K562 (cell line): Measurements from ENCODE around the gene EVA1B. TPM values are rescaled to one million over a fixed set of nuclear protein-coding genes. Genes with fewer than 3 reads are reported as not detected.

Experiments
- ADNP ChIP-seq: fragments of 200-800 bp; sonication (Bioruptor generic); IDR thresholded peaks from 2 replicates; pipeline ENCODE4 v1.6.1; 2016; ENCODE audit warnings: missing genetic modification characterization, missing compliant biosample characterization
- BCL6 ChIP-seq: fragments of 250-450 bp; sonication (Bioruptor Pico); IDR thresholded peaks from 2 replicates; pipeline ENCODE4 v1.4.0; 2020
- BRF2 ChIP-seq: IDR thresholded peaks from 3 replicates; pipeline ENCODE4 v1.6.1; 2011; ENCODE audit warnings: borderline replicate concordance, mild to moderate bottlenecking; ENCODE audit not compliant: insufficient read length, insufficient read depth
- CHD2 ChIP-seq: IDR thresholded peaks from 2 replicates; pipeline ENCODE4 v1.6.1; 2011; ENCODE audit warnings: low read depth, low read length
- HBP1 ChIP-seq: fragments of 450-650 bp; formaldehyde crosslinking; IDR thresholded peaks from 2 replicates; pipeline ENCODE4 v1.4.0; 2022; ENCODE audit warnings: missing genetic modification characterization
- HNRNPLL ChIP-seq: fragments of 200-400 bp; formaldehyde crosslinking; IDR thresholded peaks from 2 replicates; pipeline ENCODE4 v1.6.1; 2017; ENCODE audit warnings: low read length, low read depth, mild to moderate bottlenecking; ENCODE audit not compliant: poor library complexity, severe bottlenecking
- KLF16 ChIP-seq: IDR thresholded peaks from 2 replicates; pipeline ENCODE4 v1.6.1; 2016; ENCODE audit warnings: antibody characterized with exemption
- LCOR ChIP-seq: sonication (generic); formaldehyde crosslinking; IDR thresholded peaks from 2 replicates; pipeline ENCODE4 v1.8.0; 2022; ENCODE audit warnings: mild to moderate bottlenecking, missing genetic modification reagents
- MIER1 ChIP-seq: fragments of 450-650 bp; IDR thresholded peaks from 2 replicates; pipeline ENCODE4 v1.6.1; 2016; ENCODE audit warnings: antibody characterized with exemption, mild to moderate bottlenecking, low read depth
- NKRF ChIP-seq: fragments of 450-650 bp; IDR thresholded peaks from 2 replicates; pipeline ENCODE4 v1.6.1; 2016; ENCODE audit warnings: borderline replicate concordance
- SMARCC2 ChIP-seq: fragments of 450-650 bp; IDR thresholded peaks from 2 replicates; pipeline ENCODE4 v1.6.1; 2017; ENCODE audit warnings: antibody characterized with exemption, moderate library complexity, mild to moderate bottlenecking, low read depth
- SMC3 ChIP-seq: conservative IDR thresholded peaks from 2 replicates; pipeline ENCODE4 v1.6.1; 2011; ENCODE audit warnings: low read depth, low read length, improper control_type of control experiment; ENCODE audit not compliant: insufficient read depth
- SP1 ChIP-seq: sonication (generic); formaldehyde crosslinking; IDR thresholded peaks from 2 replicates; pipeline ENCODE4 v1.8.1; 2022; ENCODE audit warnings: mild to moderate bottlenecking, missing genetic modification reagents
- TOE1 ChIP-seq, 2 experiments: fragments of 450-650 bp in 1 of 2; sonication (generic) in 1 of 2; formaldehyde crosslinking in 1 of 2; IDR thresholded peaks; 2 replicates each; pipeline versions ENCODE4 v1.7.1 to v1.8.0; 2016 to 2022; ENCODE audit warnings: borderline replicate concordance in 2 of 2, mild to moderate bottlenecking in 2 of 2, antibody characterized with exemption in 1 of 2, inconsistent platforms in 1 of 2, low read depth in 1 of 2, missing genetic modification reagents in 1 of 2, moderate library complexity in 1 of 2
- TRIM24 ChIP-seq, 2 experiments: fragments of 450-650 bp; IDR thresholded peaks; 2 replicates each; pipeline ENCODE4 v1.6.1; 2016
- ZFP1 ChIP-seq: fragments of 450-650 bp; formaldehyde crosslinking; IDR thresholded peaks from 2 replicates; pipeline ENCODE4 v1.4.0; 2020; ENCODE audit warnings: mild to moderate bottlenecking, mixed read lengths
- ZNF217 ChIP-seq: sonication (generic); formaldehyde crosslinking; IDR thresholded peaks from 2 replicates; pipeline ENCODE4 v1.8.0; 2022; ENCODE audit warnings: mild to moderate bottlenecking, missing genetic modification reagents
- ZNF23 ChIP-seq: fragments of 250-450 bp; sonication (Bioruptor Pico); IDR thresholded peaks from 2 replicates; pipeline ENCODE4 v1.4.0; 2020; ENCODE audit warnings: mild to moderate bottlenecking
- ZNF41 ChIP-seq: fragments of 250-450 bp; sonication (Bioruptor Pico); conservative IDR thresholded peaks from 2 replicates; pipeline ENCODE4 v1.4.0; 2020; ENCODE audit warnings: mild to moderate bottlenecking
- ZNF592 ChIP-seq: fragments of 450-650 bp; IDR thresholded peaks from 2 replicates; pipeline ENCODE4 v1.6.1; 2017; ENCODE audit warnings: antibody characterized with exemption, mild to moderate bottlenecking
- polyA plus RNA-seq, 8 experiments: library from polyadenylated mRNA; depleted of rRNA in 4 of 8; stranded (reverse) in 5 of 8; unstranded in 3 of 8; fragments of >200 nt; fragmentation: Nextera tagmentation in 2 of 8; fragmentation: Illumina TruSeq in 1 of 8; extraction: Ambion mirVana in 2 of 8; extraction: Trizol in 1 of 8; gene quantifications; 2 replicates each; pipeline versions ENCODE4 v1.2.1 to v1.2.3, GENCODE V29; 2011 to 2014; ENCODE audit warnings: inconsistent platforms in 1 of 8, missing spikeins in 1 of 8
- total RNA-seq, 7 experiments: library from RNA; depleted of rRNA in 6 of 7; stranded (reverse); fragments of >200 nt in 6 of 7; fragmentation: Illumina TruSeq in 2 of 7; extraction: Trizol in 2 of 7; gene quantifications; 2 replicates each; pipeline versions ENCODE4 v1.2.1 to v1.2.3, GENCODE V29; 2011 to 2021; ENCODE audit warnings: low replicate concordance in 1 of 7

The EVA1B gene
- total and polyA plus RNA-seq, 9 of the 15 experiments (the other 6 are each of a cell fraction or from before 2014, with no cell fraction given): 0.08 to 65.7 (median 2.4) TPM

GRCh38 chr1:36306902-36307456 is 16.5 kb downstream of the EVA1B start (continued):
- TF ChIP-seq TOE1 (IDR thresholded peaks at IDR 0.05; ENCODE audit: borderline replicate concordance) (peak; percentile 57; the same call in 1 of the 2 replicates), TOE1 (CRISPR knock-in tag; IDR thresholded peaks at IDR 0.05; ENCODE audit: borderline replicate concordance, low read depth) (no peak), HBP1 (no peak), LCOR (CRISPR knock-in tag) (no peak), ZNF23 (CRISPR knock-in tag) (no peak), BCL6 (CRISPR knock-in tag) (no peak), SMARCC2 (no peak), SMC3 (no peak), SP1 (CRISPR knock-in tag) (peak; percentile 67), ZNF41 (no peak), KLF16 (no peak), ZNF592 (no peak), NKRF (peak; percentile 75; the same call in 1 of the 2 replicates), CHD2 (0 out of 2 replicates have a peak, but pooled peaks have one; percentile 33), ZFP1 (CRISPR knock-in tag) (no peak), ZNF217 (no peak), TRIM24 (IDR thresholded peaks at IDR 0.05) (peak; percentile 17 to 27; a peak in 1 of 4 replicates), HNRNPLL (peak; percentile 89), ADNP (tag) (no peak), BRF2 (no peak), MIER1 (no peak)
